Measurements from ENCODE around the gene DUOXA2.

DUOXA2 gene

DNA sequence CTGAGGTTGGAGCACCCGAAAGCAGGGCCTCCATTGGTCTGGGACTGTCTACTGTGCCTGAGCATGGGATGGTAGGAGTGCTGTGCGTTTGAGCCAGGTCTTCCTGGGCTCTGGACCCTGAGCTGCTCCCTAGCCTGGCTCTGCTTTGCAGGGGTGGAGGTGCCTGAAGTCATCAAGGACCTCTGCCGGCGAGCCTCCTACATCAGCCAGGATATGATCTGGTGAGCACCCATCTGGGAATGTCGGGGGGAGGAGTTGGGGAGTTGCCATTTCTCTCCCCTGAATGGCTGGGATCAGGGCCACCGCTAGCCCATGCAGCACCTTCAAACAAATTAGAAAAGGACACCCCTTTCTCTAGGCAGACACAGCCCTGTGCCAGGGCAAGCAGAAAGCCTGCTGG, 36.4 kb downstream of the DUOXA2 start:
- Histone ChIP-seq H3K9me2 (replicated peaks; ENCODE audit: insufficient read depth, low read length) (no peaks in the 10 kb centered on the region), H3K9me3 (ENCODE audit: insufficient read depth, low read length) (no peaks in the 10 kb centered on the region), H3K27ac (ENCODE audit: low read depth, low read length) (no peak overlapping the region), H3F3A (ENCODE audit: insufficient read depth) (no peaks in the 10 kb centered on the region), H3K4me3 (ENCODE audit: insufficient read depth, low read length, poor library complexity, severe bottlenecking) (no peak overlapping the region), H4K20me1 (ENCODE audit: low read depth, low read length) (no peaks in the 10 kb centered on the region), H3K36me3 (ENCODE audit: low read length) (no peaks in the 10 kb centered on the region), H3K9ac (ENCODE audit: low read length) (no peak overlapping the region), H2AFZ (ENCODE audit: low read depth, low read length, severe bottlenecking) (no peak overlapping the region), H3K79me2 (ENCODE audit: insufficient read depth, low read length) (no peaks in the 10 kb centered on the region), H3K27me3 (ENCODE audit: low read length) (no peaks in the 10 kb centered on the region), H3K4me2 (ENCODE audit: low read depth, low read length, poor library complexity, severe bottlenecking) (no peak overlapping the region)
- TF ChIP-seq, protein P1, sequence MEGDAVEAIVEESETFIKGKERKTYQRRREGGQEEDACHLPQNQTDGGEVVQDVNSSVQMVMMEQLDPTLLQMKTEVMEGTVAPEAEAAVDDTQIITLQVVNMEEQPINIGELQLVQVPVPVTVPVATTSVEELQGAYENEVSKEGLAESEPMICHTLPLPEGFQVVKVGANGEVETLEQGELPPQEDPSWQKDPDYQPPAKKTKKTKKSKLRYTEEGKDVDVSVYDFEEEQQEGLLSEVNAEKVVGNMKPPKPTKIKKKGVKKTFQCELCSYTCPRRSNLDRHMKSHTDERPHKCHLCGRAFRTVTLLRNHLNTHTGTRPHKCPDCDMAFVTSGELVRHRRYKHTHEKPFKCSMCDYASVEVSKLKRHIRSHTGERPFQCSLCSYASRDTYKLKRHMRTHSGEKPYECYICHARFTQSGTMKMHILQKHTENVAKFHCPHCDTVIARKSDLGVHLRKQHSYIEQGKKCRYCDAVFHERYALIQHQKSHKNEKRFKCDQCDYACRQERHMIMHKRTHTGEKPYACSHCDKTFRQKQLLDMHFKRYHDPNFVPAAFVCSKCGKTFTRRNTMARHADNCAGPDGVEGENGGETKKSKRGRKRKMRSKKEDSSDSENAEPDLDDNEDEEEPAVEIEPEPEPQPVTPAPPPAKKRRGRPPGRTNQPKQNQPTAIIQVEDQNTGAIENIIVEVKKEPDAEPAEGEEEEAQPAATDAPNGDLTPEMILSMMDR (IDR thresholded peaks at IDR 0.05; ENCODE audit: insufficient read depth, low read length, poor library complexity, severe bottlenecking), result no peak
- no peak for TF ChIP-seq EZH2phosphoT487 (conservative IDR thresholded peaks at IDR 0.05; ENCODE audit: low read length)

DNA sequence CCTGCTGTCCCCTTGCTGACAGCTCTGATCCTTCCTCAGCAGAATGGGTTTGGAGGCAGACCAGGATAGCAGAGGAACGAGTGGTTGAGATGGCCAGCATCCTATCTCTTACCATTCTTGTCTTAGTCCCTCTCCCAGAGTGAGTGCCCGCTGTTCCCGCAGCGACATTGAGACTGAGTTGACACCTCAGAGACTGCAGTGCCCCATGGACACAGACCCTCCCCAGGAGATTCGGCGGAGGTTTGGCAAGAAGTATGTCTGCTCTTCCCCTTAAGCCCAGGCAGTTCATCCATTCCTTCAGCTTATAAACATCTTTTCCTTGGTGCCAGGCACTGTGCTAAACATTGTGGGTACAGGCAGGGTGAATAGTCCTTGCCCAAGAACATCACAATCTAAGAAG, 36.9 kb downstream of the DUOXA2 start:
- TF ChIP-seq, protein P1 (IDR thresholded peaks at IDR 0.05; ENCODE audit: insufficient read depth, low read length, poor library complexity, severe bottlenecking), result no peak
- TF ChIP-seq EZH2phosphoT487 (conservative IDR thresholded peaks at IDR 0.05; ENCODE audit: low read length), result no peak
- Histone ChIP-seq H3K4me2 (ENCODE audit: low read depth, low read length, poor library complexity, severe bottlenecking) (no peak overlapping the region), H3K79me2 (ENCODE audit: insufficient read depth, low read length) (no peaks in the 10 kb centered on the region), H3K36me3 (ENCODE audit: low read length) (no peaks in the 10 kb centered on the region), H3K9me3 (ENCODE audit: insufficient read depth, low read length) (no peaks in the 10 kb centered on the region), H2AFZ (ENCODE audit: low read depth, low read length, severe bottlenecking) (no peak overlapping the region), H4K20me1 (ENCODE audit: low read depth, low read length) (no peaks in the 10 kb centered on the region), H3K27ac (ENCODE audit: low read depth, low read length) (no peak overlapping the region), H3K27me3 (ENCODE audit: low read length) (no peaks in the 10 kb centered on the region), H3K9me2 (replicated peaks; ENCODE audit: insufficient read depth, low read length) (no peaks in the 10 kb centered on the region), H3F3A (ENCODE audit: insufficient read depth) (no peaks in the 10 kb centered on the region), H3K9ac (ENCODE audit: low read length) (no peak overlapping the region), H3K4me3 (ENCODE audit: insufficient read depth, low read length, poor library complexity, severe bottlenecking) (no peak overlapping the region)

GRCh38 chr15:45151998-45152828, 38.1 kb downstream of the DUOXA2 start:
- Histone ChIP-seq H3K9me2 (replicated peaks; ENCODE audit: insufficient read depth, low read length) (no peaks in the 10 kb centered on the region), H3K79me2 (ENCODE audit: insufficient read depth, low read length) (no peaks in the 10 kb centered on the region), H3K9ac (ENCODE audit: low read length) (no peak overlapping the region), H3K36me3 (ENCODE audit: low read length) (no peaks in the 10 kb centered on the region), H4K20me1 (ENCODE audit: low read depth, low read length) (no peaks in the 10 kb centered on the region), H3K27me3 (ENCODE audit: low read length) (no peaks in the 10 kb centered on the region), H3K4me3 (ENCODE audit: insufficient read depth, low read length, poor library complexity, severe bottlenecking) (no peak overlapping the region), H3K9me3 (ENCODE audit: insufficient read depth, low read length) (no peaks in the 10 kb centered on the region), H3K27ac (ENCODE audit: low read depth, low read length) (no peak overlapping the region), H2AFZ (ENCODE audit: low read depth, low read length, severe bottlenecking) (no peak overlapping the region), H3K4me2 (ENCODE audit: low read depth, low read length, poor library complexity, severe bottlenecking) (no peak overlapping the region), H3F3A (ENCODE audit: insufficient read depth) (no peaks in the 10 kb centered on the region)
- no peak for TF ChIP-seq EZH2phosphoT487 (conservative IDR thresholded peaks at IDR 0.05; ENCODE audit: low read length)
- TF ChIP-seq, protein P1 (IDR thresholded peaks at IDR 0.05; ENCODE audit: insufficient read depth, low read length, poor library complexity, severe bottlenecking), result no peak

All from SU-DHL-6 (cell line).